Activated CD4-positive, alpha-beta memory T cell treated with anti-CD3 and anti-CD28 coated beads, Interleukin-2, amount 10 ng/mL, durations not matched to agents 7 days and 5 days (primary cell): Measurements from ENCODE around the gene DOHH. TPM values are rescaled to one million over a fixed set of nuclear protein-coding genes. Genes with fewer than 3 reads are reported as not detected.

ENCODE experiments used
- CTCF ChIA-PET: fragments of 350-600 bp; sonication (Branson Sonifier 250); formaldehyde crosslinking; loops from one replicate; lab custom pipeline; 2021; ENCODE audit warnings: antibody characterized with exemption, inconsistent platforms; lab: Charles Lee
- POLR2A ChIA-PET: fragments of 350-600 bp; sonication (Branson Sonifier 250); formaldehyde crosslinking; loops from one replicate; lab custom pipeline; 2021; ENCODE audit warnings: antibody characterized with exemption; lab: Charles Lee
- DNase-seq: peaks from one replicate; pipeline ENCODE4 v3.0.0-alpha.2; 2020
- H3K27ac Mint-ChIP-seq: one replicate; pipeline ENCODE4 v1.8.0; 2021; ENCODE audit warnings: mild to moderate bottlenecking, mixed read lengths
- H3K27me3 Mint-ChIP-seq: one replicate; pipeline ENCODE4 v1.8.0; 2021; ENCODE audit warnings: mixed read lengths
- H3K36me3 Mint-ChIP-seq: one replicate; pipeline ENCODE4 v1.8.0; 2021; ENCODE audit warnings: low read depth, mixed read lengths
- H3K4me1 Mint-ChIP-seq: one replicate; pipeline ENCODE4 v1.8.0; 2021; ENCODE audit warnings: mixed read lengths
- H3K4me3 Mint-ChIP-seq: one replicate; pipeline ENCODE4 v1.8.0; 2021; ENCODE audit warnings: mild to moderate bottlenecking, mixed read lengths
- H3K9me3 Mint-ChIP-seq: one replicate; pipeline ENCODE4 v1.8.0; 2021; ENCODE audit warnings: mixed read lengths
- total RNA-seq, 2 experiments: library from RNA; stranded (reverse); gene quantifications; one replicate each; pipeline ENCODE4 v1.2.3, GENCODE V29; 2021

Gene DOHH
- total RNA-seq, 2 experiments from 2014 or later, result 11.1 to 11.8 TPM

- ChIA-PET POLR2A (no interaction called here), CTCF (no interaction called here)
- Mint-ChIP-seq H3K4me1 (peaks cover 9% of the 10 kb centered on the region), H3K4me3 (no peak overlapping the region), H3K27ac (no peak overlapping the region), H3K9me3 (no peaks in the 10 kb centered on the region), H3K36me3 (no peaks in the 10 kb centered on the region), H3K27me3 (peaks cover 5% of the 10 kb centered on the region)
- DNase-seq, result no peak
Observed at GRCh38 chr19:3474614-3475013, 25.9 kb downstream of the DOHH start.

GRCh38 chr19:3474010-3474409, 26.5 kb downstream of the DOHH start:
- no peak for DNase-seq
- ChIA-PET CTCF (interaction anchor here (2.0 kb wide), 1 partner anchor 146 kb away, joined by 7 read pairs; no protein-coding TSS in a partner anchor), POLR2A (no interaction called here)
- no peaks in the 10 kb centered on the region for H3K9me3 Mint-ChIP-seq
- peaks cover 9% of the 10 kb centered on the region for H3K4me1 Mint-ChIP-seq
- peaks cover 5% of the 10 kb centered on the region for H3K27me3 Mint-ChIP-seq
- no peaks in the 10 kb centered on the region for H3K36me3 Mint-ChIP-seq
- no peak overlapping the region for H3K27ac Mint-ChIP-seq
- H3K4me3 Mint-ChIP-seq, result no peak overlapping the region

DNA sequence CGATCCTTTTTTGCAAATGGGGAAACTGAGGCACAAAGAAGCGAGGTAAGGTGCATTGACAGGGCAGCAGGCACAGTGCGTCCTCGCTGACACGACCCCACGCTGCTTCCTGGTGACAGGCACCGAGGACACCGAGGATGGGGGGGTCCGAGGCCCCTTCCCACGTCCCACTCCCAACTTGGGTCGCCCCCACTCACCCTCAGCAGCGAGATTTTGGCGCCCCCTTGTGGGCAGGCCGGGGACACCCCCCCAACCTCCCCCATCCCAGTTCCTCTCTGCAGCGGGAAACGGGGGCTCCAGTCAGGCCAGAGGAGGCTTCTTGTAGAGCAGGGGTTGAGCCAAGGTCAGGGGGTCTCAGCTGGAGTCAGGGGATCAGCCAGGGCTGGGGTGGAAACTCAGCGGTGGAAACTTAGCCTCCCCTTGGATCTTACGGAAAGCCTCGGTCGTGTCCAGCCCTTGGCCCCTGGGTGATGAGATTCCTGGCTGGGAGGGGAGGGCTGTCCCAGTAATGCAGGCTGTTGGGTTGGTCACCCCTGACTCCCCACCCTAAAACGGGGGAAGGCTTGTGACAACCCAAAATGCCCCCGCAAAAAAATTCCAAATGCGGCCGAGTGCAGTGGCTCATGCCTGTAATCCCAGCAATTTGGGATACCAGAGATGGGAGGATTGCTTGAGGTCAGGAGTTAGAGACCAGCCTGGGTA, 28.4 kb downstream of the DOHH start:
- POLR2A ChIA-PET, result no interaction called here
- H3K36me3 Mint-ChIP-seq, result no peaks in the 10 kb centered on the region
- no peaks in the 10 kb centered on the region for H3K4me1 Mint-ChIP-seq
- CTCF ChIA-PET, result interaction anchor here (0.6 to 2.0 kb wide), 10 partner anchors 13 to 167 kb away, joined by 3 to 7 read pairs (median 4); partner anchors contain the start of gene DOHH
- no peak overlapping the region for H3K4me3 Mint-ChIP-seq
- H3K9me3 Mint-ChIP-seq, result no peaks in the 10 kb centered on the region
- no peaks in the 10 kb centered on the region for H3K27me3 Mint-ChIP-seq
- peak; percentile 36 for DNase-seq
- H3K27ac Mint-ChIP-seq, result no peak overlapping the region

- Mint-ChIP-seq H3K4me3 (no peak overlapping the region), H3K9me3 (no peaks in the 10 kb centered on the region), H3K27me3 (no peaks in the 10 kb centered on the region)
Observed at GRCh38 chr19:3470500-3471128, 29.9 kb downstream of the DOHH start.

GRCh38 chr19:3469638-3470499, 30.6 kb downstream of the DOHH start:
- Mint-ChIP-seq H3K9me3 (no peaks in the 10 kb centered on the region), H3K4me3 (no peak overlapping the region), H3K27ac (no peak overlapping the region), H3K4me1 (no peaks in the 10 kb centered on the region), H3K27me3 (no peaks in the 10 kb centered on the region), H3K36me3 (no peaks in the 10 kb centered on the region)
- ChIA-PET POLR2A (no interaction called here), CTCF (interaction anchor here (0.7 to 1.4 kb wide), 4 partner anchors 13 to 165 kb away, joined by 3 to 5 read pairs (median 3); no protein-coding TSS in a partner anchor)
- DNase-seq, result no peak

More at GRCh38 chr19:3470500-3471128, 29.9 kb downstream of the DOHH start:
- no peak for DNase-seq
- ChIA-PET POLR2A (no interaction called here), CTCF (interaction anchor here (1.0 kb wide), 3 partner anchors 12 to 36 kb away, joined by 3 to 4 read pairs (median 3); no protein-coding TSS in a partner anchor)
- H3K4me1 Mint-ChIP-seq, result no peaks in the 10 kb centered on the region
- no peaks in the 10 kb centered on the region for H3K36me3 Mint-ChIP-seq
- H3K27ac Mint-ChIP-seq, result no peak overlapping the region

DNA sequence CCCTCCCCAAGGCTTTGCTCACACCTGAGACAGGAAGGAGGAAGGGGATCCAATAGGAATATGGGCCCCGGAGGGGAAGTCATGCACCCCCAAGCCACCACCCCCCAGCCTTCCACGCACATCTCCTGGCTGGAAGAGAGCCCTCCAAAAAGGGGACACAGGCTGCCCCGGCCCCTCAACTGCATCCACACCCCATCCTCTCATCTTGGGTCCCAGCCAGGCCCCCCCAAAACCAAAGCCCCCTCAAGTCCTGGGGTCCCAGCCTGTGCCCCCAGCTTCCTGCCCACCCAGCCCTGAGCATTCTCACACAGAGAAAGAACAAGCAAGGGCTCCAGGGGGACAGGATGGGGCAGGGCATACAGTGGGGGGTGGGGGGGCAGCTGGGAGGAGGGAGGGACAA, 32.3 kb downstream of the DOHH start:
- H3K27ac Mint-ChIP-seq, result no peak overlapping the region
- H3K4me1 Mint-ChIP-seq, result no peaks in the 10 kb centered on the region
- ChIA-PET CTCF (interaction anchor here (1.0 kb wide), 1 partner anchor 28 kb away, joined by 3 read pairs; no protein-coding TSS in a partner anchor), POLR2A (no interaction called here)
- no peak overlapping the region for H3K4me3 Mint-ChIP-seq
- no peaks in the 10 kb centered on the region for H3K36me3 Mint-ChIP-seq
- H3K27me3 Mint-ChIP-seq, result no peaks in the 10 kb centered on the region
- no peaks in the 10 kb centered on the region for H3K9me3 Mint-ChIP-seq
- no peak for DNase-seq

- DNase-seq, result no peak
- no peaks in the 10 kb centered on the region for H3K4me1 Mint-ChIP-seq
- ChIA-PET POLR2A (no interaction called here), CTCF (no interaction called here)
- H3K4me3 Mint-ChIP-seq, result no peak overlapping the region
- H3K9me3 Mint-ChIP-seq, result no peaks in the 10 kb centered on the region
- no peaks in the 10 kb centered on the region for H3K27me3 Mint-ChIP-seq
- H3K36me3 Mint-ChIP-seq, result no peaks in the 10 kb centered on the region
- H3K27ac Mint-ChIP-seq, result no peak overlapping the region
Observed at GRCh38 chr19:3467437-3468198, 32.9 kb downstream of the DOHH start.

- ChIA-PET CTCF (no interaction called here), POLR2A (no interaction called here)
- no peak overlapping the region for H3K27ac Mint-ChIP-seq
Observed at GRCh38 chr19:3466635-3467034, 33.8 kb downstream of the DOHH start.

DNA sequence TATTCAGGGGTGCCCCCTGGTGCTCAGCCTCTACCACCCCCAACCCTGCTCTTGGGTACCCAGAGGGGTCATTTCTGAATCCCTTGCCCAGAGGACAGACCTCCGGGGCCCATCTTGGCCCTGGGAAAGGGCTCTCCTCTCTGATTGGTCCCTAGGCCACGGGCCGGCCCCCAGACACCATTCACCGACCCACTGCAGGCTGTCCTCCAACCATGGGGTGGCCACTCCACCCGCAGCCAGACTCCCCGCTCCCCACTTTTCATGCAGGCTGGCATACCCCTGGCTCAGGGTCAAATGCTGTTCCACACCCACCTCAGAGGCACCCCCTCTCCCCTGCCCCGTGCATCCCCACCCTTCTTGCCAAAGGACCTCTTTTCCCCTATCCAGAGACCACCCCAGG, 34.9 kb downstream of the DOHH start:
- no peak overlapping the region for H3K4me3 Mint-ChIP-seq
- H3K27me3 Mint-ChIP-seq, result no peaks in the 10 kb centered on the region
- H3K9me3 Mint-ChIP-seq, result no peaks in the 10 kb centered on the region
- no peak overlapping the region for H3K27ac Mint-ChIP-seq
- no peak for DNase-seq
- no peaks in the 10 kb centered on the region for H3K4me1 Mint-ChIP-seq
- ChIA-PET POLR2A (no interaction called here), CTCF (interaction anchor here (0.7 kb wide), 1 partner anchor 161 kb away, joined by 4 read pairs; no protein-coding TSS in a partner anchor)
- H3K36me3 Mint-ChIP-seq, result no peaks in the 10 kb centered on the region

More at GRCh38 chr19:3466635-3467034, 33.8 kb downstream of the DOHH start:
- Mint-ChIP-seq H3K27me3 (no peaks in the 10 kb centered on the region), H3K9me3 (no peaks in the 10 kb centered on the region), H3K4me3 (no peak overlapping the region), H3K4me1 (no peaks in the 10 kb centered on the region), H3K36me3 (no peaks in the 10 kb centered on the region)
- no peak for DNase-seq

DNA sequence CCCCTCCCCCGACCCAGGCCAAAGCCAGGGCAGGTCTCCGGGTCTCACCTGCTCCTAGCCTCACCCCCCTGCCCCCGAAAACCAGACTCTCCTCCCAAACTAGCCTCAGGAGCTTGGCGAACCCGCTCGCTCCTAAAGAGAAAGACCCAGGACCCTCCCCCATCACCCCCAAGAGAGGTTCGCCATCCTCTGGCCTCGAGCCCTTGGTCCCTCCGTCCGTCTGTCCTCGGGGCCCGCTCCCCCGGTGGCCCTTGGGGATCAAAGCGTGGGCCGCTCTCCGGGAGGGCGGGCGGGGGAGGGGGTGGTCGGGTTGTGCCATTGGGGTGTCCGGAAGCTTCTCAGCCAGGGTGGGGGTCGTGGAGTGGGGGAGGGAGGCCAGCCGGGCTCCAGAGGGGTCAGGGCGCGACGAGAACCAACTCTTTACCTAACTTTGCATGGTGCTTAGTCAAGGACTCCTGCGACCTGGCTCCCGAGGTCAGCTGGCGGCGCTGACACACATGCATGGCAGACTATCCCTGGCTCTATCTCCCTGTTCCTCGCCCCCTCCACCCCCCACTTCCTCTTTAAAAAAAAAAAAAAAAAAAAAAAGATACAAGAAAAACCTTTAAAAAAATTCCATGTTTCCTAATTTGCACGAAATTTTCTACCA, 35.8 kb downstream of the DOHH start:
- DNase-seq, result no peak
- no peaks in the 10 kb centered on the region for H3K36me3 Mint-ChIP-seq
- no peak overlapping the region for H3K4me3 Mint-ChIP-seq
- CTCF ChIA-PET, result interaction anchor here (0.7 kb wide), 2 partner anchors 19 to 160 kb away, joined by 4 to 5 read pairs; no protein-coding TSS in a partner anchor
- H3K27ac Mint-ChIP-seq, result no peak overlapping the region
- POLR2A ChIA-PET, result no interaction called here
- H3K9me3 Mint-ChIP-seq, result no peaks in the 10 kb centered on the region
- no peaks in the 10 kb centered on the region for H3K4me1 Mint-ChIP-seq
- H3K27me3 Mint-ChIP-seq, result no peaks in the 10 kb centered on the region

DNA sequence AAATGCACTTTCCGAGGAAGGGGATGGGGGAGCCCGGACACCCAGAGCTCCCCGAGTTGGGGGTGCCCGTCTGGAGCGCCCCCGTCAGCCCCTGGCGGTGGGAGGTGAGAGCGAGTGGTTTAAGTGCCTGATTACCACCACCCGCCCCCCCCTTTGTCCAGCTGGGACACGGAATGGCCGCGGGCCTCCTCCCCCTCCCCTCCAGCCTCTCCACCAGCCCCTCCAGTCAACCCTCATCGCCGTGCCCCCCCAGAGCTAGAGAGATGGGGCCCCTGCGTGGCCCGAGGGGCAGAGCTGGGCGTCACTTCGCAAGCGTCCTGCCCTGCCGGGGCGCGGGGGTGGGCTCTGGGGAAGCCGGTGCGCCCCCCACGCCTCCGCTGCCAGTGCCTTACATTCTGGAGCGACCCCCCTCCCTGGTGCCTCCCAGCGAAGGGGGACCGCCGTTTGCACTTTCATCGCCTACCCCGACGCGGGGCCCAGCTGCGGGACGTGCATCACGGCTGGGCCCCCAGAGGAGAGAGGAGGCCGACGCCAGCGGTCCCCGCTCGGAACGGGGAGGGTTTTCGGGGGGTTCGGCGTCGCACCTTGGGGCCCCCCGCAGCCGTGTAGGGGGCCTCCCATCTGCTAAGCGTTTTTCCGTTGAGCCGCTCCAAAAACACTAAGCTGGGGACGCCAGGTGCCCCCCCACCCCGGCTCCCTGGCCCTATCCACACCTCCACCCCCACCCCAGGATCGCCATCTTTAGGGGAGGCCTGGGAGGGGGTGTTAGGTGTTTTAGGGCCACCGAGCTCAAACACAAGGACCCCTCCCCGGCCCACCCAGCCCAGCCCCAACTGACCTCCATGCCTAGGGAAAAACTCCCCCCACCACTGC, 36.5 kb downstream of the DOHH start:
- peaks cover 2% of the 10 kb centered on the region for H3K4me1 Mint-ChIP-seq
- H3K27me3 Mint-ChIP-seq, result no peaks in the 10 kb centered on the region
- ChIA-PET CTCF (no interaction called here), POLR2A (no interaction called here)
- no peak for DNase-seq
- no peak overlapping the region for H3K27ac Mint-ChIP-seq
- H3K4me3 Mint-ChIP-seq, result no peak overlapping the region
- no peaks in the 10 kb centered on the region for H3K9me3 Mint-ChIP-seq
- no peaks in the 10 kb centered on the region for H3K36me3 Mint-ChIP-seq
